BLaER1 treated with 17β-estradiol and CSF1 and Interleukin-3, amounts not matched to agents 10 nM and 100 nM (cell line): ENCODE data around the gene TAAR1.
"Not testable (repeated sequence)": the region's sequence is repeated elsewhere in the genome, so short reads cannot be mapped to it uniquely, and the experiment has no call there.

ENCODE experiments used
- H3K27ac ChIP-seq, 11 experiments: shearing (Covaris generic); formaldehyde crosslinking; 2 replicates each; pipeline ENCODE4 v1.8.1; 2022
- H3K27me3 ChIP-seq, 11 experiments: shearing (Covaris generic); formaldehyde crosslinking; 2 replicates each; pipeline ENCODE4 v1.8.1; 2022
- H3K36me3 ChIP-seq, 11 experiments: shearing (Covaris generic); formaldehyde crosslinking; 2 replicates each; pipeline ENCODE4 v1.8.1; 2022
- H3K4me1 ChIP-seq, 10 experiments: shearing (Covaris generic); formaldehyde crosslinking; 2 replicates each; pipeline ENCODE4 v1.8.1; 2022
- H3K4me2 ChIP-seq, 11 experiments: shearing (Covaris generic); formaldehyde crosslinking; 2 replicates each; pipeline ENCODE4 v1.8.1; 2022
- H3K4me3 ChIP-seq, 10 experiments: shearing (Covaris generic); formaldehyde crosslinking; 2 replicates each; pipeline ENCODE4 v1.8.1; 2022
- H3K9ac ChIP-seq, 11 experiments: shearing (Covaris generic); formaldehyde crosslinking; 2 replicates each; pipeline ENCODE4 v1.8.1; 2022
- H3K9me3 ChIP-seq, 11 experiments: shearing (Covaris generic); formaldehyde crosslinking; replicated peaks in 1 of 11; 2 replicates each; pipeline ENCODE4 v1.8.1; 2022
- H4K20me1 ChIP-seq, 11 experiments: shearing (Covaris generic); formaldehyde crosslinking; 2 replicates each; pipeline ENCODE4 v1.8.1; 2022
- Cebpa-rat ChIP-seq, 11 experiments: shearing (Covaris generic); IDR thresholded peaks; 2 replicates each; pipeline ENCODE4 v1.8.1; 2022

The TAAR1 gene

GRCh38 chr6:132659082-132659481 is at the start of gene TAAR1:
TSS of gene TAAR1 (minus strand) at chr6:132659182. CDS start at chr6:132646003, 13,179 bp downstream.
- no peak within 1 kb of the TSS for H3K4me3 ChIP-seq
- no peaks in the 10 kb centered on the region for H3K36me3 ChIP-seq
- no peaks in the 10 kb centered on the region for H4K20me1 ChIP-seq
- no peaks in the 10 kb centered on the region for H3K9me3 ChIP-seq
- H3K4me2 ChIP-seq, result no peak within 1 kb of the TSS
- H3K27me3 ChIP-seq, result no peaks in the 10 kb centered on the region
- H3K9ac ChIP-seq, result no peak within 1 kb of the TSS
- no peak for TF ChIP-seq Cebpa-rat (IDR thresholded peaks at IDR 0.05)
- no peak within 1 kb of the TSS for H3K27ac ChIP-seq
- H3K4me1 ChIP-seq, result peaks cover 0 to 4% (median 0%) of the 10 kb centered on the region in 10 experiments; a peak in 1 of 20 replicates

GRCh38 chr6:132708771-132709170 is 49.8 kb upstream of the TAAR1 start:
- Histone ChIP-seq H4K20me1 (no peaks in the 10 kb centered on the region), H3K27ac (no peak overlapping the region), H3K4me1 (peaks cover 0 to 30% (median 2%) of the 10 kb centered on the region in 10 experiments; a peak in 10 of 20 replicates), H3K27me3 (no peaks in the 10 kb centered on the region), H3K4me3 (no peak overlapping the region), H3K9me3 (peaks cover 7 to 30% (median 15%) of the 10 kb centered on the region in 11 experiments; a peak in 17 of 22 replicates), H3K4me2 (no peak overlapping the region), H3K9ac (no peak overlapping the region), H3K36me3 (no peaks in the 10 kb centered on the region)
- no peak for TF ChIP-seq Cebpa-rat (IDR thresholded peaks at IDR 0.05)

- H3K9me3 ChIP-seq, result peaks cover 7 to 30% (median 15%) of the 10 kb centered on the region in 11 experiments; a peak in 17 of 22 replicates
- H3K27ac ChIP-seq, result no peak overlapping the region
- no peaks in the 10 kb centered on the region for H3K36me3 ChIP-seq
- H3K4me1 ChIP-seq, result peaks cover 0 to 23% (median 0%) of the 10 kb centered on the region in 10 experiments; a peak in 5 of 20 replicates
- no peaks in the 10 kb centered on the region for H3K27me3 ChIP-seq
- TF ChIP-seq Cebpa-rat (IDR thresholded peaks at IDR 0.05), result no peak
- no peak overlapping the region for H3K4me2 ChIP-seq
- H3K4me3 ChIP-seq, result no peak overlapping the region
- no peaks in the 10 kb centered on the region for H4K20me1 ChIP-seq
- no peak overlapping the region for H3K9ac ChIP-seq
Observed at GRCh38 chr6:132708002-132708401, 49.0 kb upstream of the TAAR1 start.

GRCh38 chr6:132706756-132707155 is 47.8 kb upstream of the TAAR1 start:
- H3K4me2 ChIP-seq, H3K27me3 ChIP-seq, H3K9ac ChIP-seq, H3K27ac ChIP-seq, H4K20me1 ChIP-seq, H3K36me3 ChIP-seq, H3K4me3 ChIP-seq: not testable (repeated sequence)
- H3K4me1 ChIP-seq, result peaks cover 0 to 16% (median 0%) of the 10 kb centered on the region in 10 experiments; a peak in 2 of 20 replicates
- peaks cover 7 to 30% (median 15%) of the 10 kb centered on the region in 11 experiments; a peak in 17 of 22 replicates for H3K9me3 ChIP-seq

GRCh38 chr6:132703936-132704335 is 45.0 kb upstream of the TAAR1 start:
- Histone ChIP-seq H3K9me3 (peaks cover 7 to 30% (median 14%) of the 10 kb centered on the region in 11 experiments; a peak in 17 of 22 replicates), H3K9ac (no peak overlapping the region), H3K4me2 (no peak overlapping the region), H3K4me3 (no peak overlapping the region), H3K27ac (no peak overlapping the region), H4K20me1 (no peaks in the 10 kb centered on the region), H3K27me3 (no peaks in the 10 kb centered on the region), H3K36me3 (no peaks in the 10 kb centered on the region), H3K4me1 (peaks cover 0 to 10% (median 0%) of the 10 kb centered on the region in 10 experiments; a peak in 1 of 20 replicates)
- no peak for TF ChIP-seq Cebpa-rat (IDR thresholded peaks at IDR 0.05)

GRCh38 chr6:132698608-132699007 is 39.6 kb upstream of the TAAR1 start:
- no peak overlapping the region for H3K4me2 ChIP-seq

GRCh38 chr6:132695773-132696172 is 36.8 kb upstream of the TAAR1 start:
- Histone ChIP-seq H3K4me1 (no peaks in the 10 kb centered on the region), H4K20me1 (no peaks in the 10 kb centered on the region), H3K27me3 (no peaks in the 10 kb centered on the region), H3K27ac (no peak overlapping the region), H3K9ac (no peak overlapping the region), H3K36me3 (no peaks in the 10 kb centered on the region), H3K9me3 (peaks cover 8 to 28% (median 15%) of the 10 kb centered on the region in 11 experiments; a peak in 15 of 22 replicates), H3K4me2 (no peak overlapping the region), H3K4me3 (no peak overlapping the region)
- TF ChIP-seq Cebpa-rat (IDR thresholded peaks at IDR 0.05), result no peak

More at GRCh38 chr6:132698608-132699007, 39.6 kb upstream of the TAAR1 start:
- Histone ChIP-seq H3K36me3 (no peaks in the 10 kb centered on the region), H3K27me3 (no peaks in the 10 kb centered on the region), H3K4me3 (no peak overlapping the region), H4K20me1 (no peaks in the 10 kb centered on the region), H3K9ac (no peak overlapping the region), H3K9me3 (peaks cover 8 to 28% (median 15%) of the 10 kb centered on the region in 11 experiments; a peak in 15 of 22 replicates), H3K4me1 (no peaks in the 10 kb centered on the region), H3K27ac (no peak overlapping the region)
- TF ChIP-seq Cebpa-rat (IDR thresholded peaks at IDR 0.05), result no peak

GRCh38 chr6:132693478-132693877 is 34.5 kb upstream of the TAAR1 start:
- H3K36me3 ChIP-seq, result no peaks in the 10 kb centered on the region
- no peaks in the 10 kb centered on the region for H3K4me1 ChIP-seq
- peaks cover 8 to 28% (median 15%) of the 10 kb centered on the region in 11 experiments; a peak in 15 of 22 replicates for H3K9me3 ChIP-seq
- no peak for TF ChIP-seq Cebpa-rat (IDR thresholded peaks at IDR 0.05)
- H3K4me2 ChIP-seq, result no peak overlapping the region
- H4K20me1 ChIP-seq, result no peaks in the 10 kb centered on the region
- no peak overlapping the region for H3K27ac ChIP-seq
- no peak overlapping the region for H3K4me3 ChIP-seq
- no peak overlapping the region for H3K9ac ChIP-seq
- no peaks in the 10 kb centered on the region for H3K27me3 ChIP-seq

- no peak overlapping the region for H3K4me3 ChIP-seq
- H3K27me3 ChIP-seq, result no peaks in the 10 kb centered on the region
- TF ChIP-seq Cebpa-rat (IDR thresholded peaks at IDR 0.05), result no peak
- peaks cover 0 to 16% (median 0%) of the 10 kb centered on the region in 10 experiments; a peak in 4 of 20 replicates for H3K4me1 ChIP-seq
- H3K4me2 ChIP-seq, result no peak overlapping the region
- peaks cover under 1 to 12% (median 8%) of the 10 kb centered on the region in 11 experiments; a peak in 11 of 22 replicates for H3K9me3 ChIP-seq
- H3K36me3 ChIP-seq, result no peaks in the 10 kb centered on the region
- H4K20me1 ChIP-seq, result no peaks in the 10 kb centered on the region
- H3K27ac ChIP-seq, result no peak overlapping the region
- H3K9ac ChIP-seq, result no peak overlapping the region
Observed at GRCh38 chr6:132690678-132691077, 31.7 kb upstream of the TAAR1 start.

GRCh38 chr6:132687306-132687705 is 28.3 kb upstream of the TAAR1 start:
- Histone ChIP-seq H3K27ac (no peak overlapping the region), H3K4me2 (peak overlapping the region in 3 of 11 experiments; percentile 4 to 76 (median 68); a peak in 4 of 22 replicates), H3K4me1 (peaks cover 0 to 38% (median 0%) of the 10 kb centered on the region in 10 experiments; a peak in 5 of 20 replicates), H3K9ac (no peak overlapping the region), H3K27me3 (no peaks in the 10 kb centered on the region), H3K9me3 (no peaks in the 10 kb centered on the region), H3K4me3 (no peak overlapping the region), H4K20me1 (no peaks in the 10 kb centered on the region), H3K36me3 (no peaks in the 10 kb centered on the region)
- TF ChIP-seq Cebpa-rat (IDR thresholded peaks at IDR 0.05), result no peak
